Prostate gland (tissue), 2 donors: Measurements from ENCODE around the gene PDSS2.
A peak's percentile ranks its signal among the peaks of the same experiment; 100 is the strongest.

Source experiments
- CTCF ChIP-seq, 4 experiments: fragments of 200-600 bp in 2 of 4; fragments of 450-650 bp in 2 of 4; sonication (generic) in 2 of 4; IDR thresholded peaks; 1 replicate in 3 of 4; 2 replicates in 1 of 4; pipeline ENCODE4 v1.5.1; 2016 to 2019; ENCODE audit warnings: antibody characterized with exemption in 4 of 4, mild to moderate bottlenecking in 2 of 4, moderate library complexity in 2 of 4
- POLR2A ChIP-seq: fragments of 450-650 bp; IDR thresholded peaks from one replicate; pipeline ENCODE4 v1.6.1; 2016; ENCODE audit warnings: antibody characterized with exemption, mild to moderate bottlenecking
- POLR2AphosphoS5 ChIP-seq: sonication (generic); formaldehyde crosslinking; IDR thresholded peaks from one replicate; pipeline ENCODE4 v1.6.1; 2017; ENCODE audit warnings: antibody characterized with exemption

DNA sequence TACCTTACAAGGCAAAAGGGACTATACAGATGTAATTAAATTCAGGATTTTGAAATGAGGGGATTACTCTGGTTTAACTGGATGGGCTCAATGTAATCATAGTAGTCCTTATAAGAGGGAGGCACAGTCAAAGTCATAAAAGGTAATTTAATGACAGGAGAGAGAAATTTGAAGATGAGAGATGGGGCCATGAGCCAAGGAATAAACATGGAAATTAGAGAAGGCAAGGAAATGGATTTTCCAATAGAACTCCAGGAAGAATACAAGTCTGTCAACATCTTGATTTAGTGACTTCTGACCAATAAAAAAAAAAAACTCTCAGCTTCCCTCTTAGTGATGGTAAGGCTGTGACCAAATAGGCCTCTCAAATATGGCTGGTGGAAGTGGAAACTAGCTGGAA is 242.1 kb downstream of the PDSS2 start:
- TF ChIP-seq CTCF (IDR thresholded peaks at IDR 0.05) (no peak), POLR2A (no peak), POLR2AphosphoS5 (peak; percentile 29)
